DOHH2 (cell line): ENCODE results near the gene CCDC63.

Source experiments
- H3F3A ChIP-seq: fragments of 200-600 bp; sonication (generic), shearing (Covaris generic); 2 replicates; pipeline ENCODE4 v1.6.0; 2016; ENCODE audit warnings: antibody characterized with exemption, mild to moderate bottlenecking; ENCODE audit not compliant: control insufficient read depth, insufficient read depth
- H3K27ac ChIP-seq: fragments of 200-600 bp; sonication (generic); 2 replicates; pipeline ENCODE4 v1.5.1; 2014; ENCODE audit warnings: low read depth, mild to moderate bottlenecking, low read length, moderate library complexity
- H3K27me3 ChIP-seq: fragments of 200-600 bp; sonication (generic); 2 replicates; pipeline ENCODE4 v1.6.1; 2014; ENCODE audit warnings: mild to moderate bottlenecking, low read length, mixed read lengths; ENCODE audit not compliant: control insufficient read depth
- H3K36me3 ChIP-seq: fragments of 200-600 bp; sonication (generic); 2 replicates; pipeline ENCODE4 v1.6.1; 2014; ENCODE audit warnings: mild to moderate bottlenecking, low read length, moderate library complexity, mixed read lengths; ENCODE audit not compliant: control insufficient read depth
- H3K4me1 ChIP-seq: fragments of 200-600 bp; sonication (generic); 2 replicates; pipeline ENCODE4 v1.6.1; 2014; ENCODE audit warnings: mild to moderate bottlenecking, low read length, mixed read lengths; ENCODE audit not compliant: control insufficient read depth
- H3K4me2 ChIP-seq: fragments of 200-600 bp; sonication (generic); 2 replicates; pipeline ENCODE4 v1.6.0; 2014; ENCODE audit warnings: mild to moderate bottlenecking, low read length, moderate library complexity
- H3K4me3 ChIP-seq: fragments of 200-600 bp; sonication (generic); 2 replicates; pipeline ENCODE4 v1.5.1; 2014; ENCODE audit warnings: mild to moderate bottlenecking, low read length, mixed read lengths
- H3K79me2 ChIP-seq: fragments of 200-600 bp; sonication (generic); 2 replicates; pipeline ENCODE4 v1.6.1; 2014; ENCODE audit warnings: mild to moderate bottlenecking, low read length, mixed read lengths; ENCODE audit not compliant: control insufficient read depth
- H3K9me2 ChIP-seq: fragments of 200-600 bp; sonication (generic); replicated peaks from 2 replicates; pipeline ENCODE4 v1.6.1; 2014; ENCODE audit warnings: mild to moderate bottlenecking, low read length, mixed read lengths; ENCODE audit not compliant: control insufficient read depth
- H3K9me3 ChIP-seq: fragments of 200-600 bp; sonication (generic); 2 replicates; pipeline ENCODE4 v1.6.1; 2014; ENCODE audit warnings: antibody characterized with exemption, low read length, mixed read lengths; ENCODE audit not compliant: control insufficient read depth, insufficient read depth
- H4K20me1 ChIP-seq: fragments of 200-600 bp; sonication (generic); 2 replicates; pipeline ENCODE4 v1.6.0; 2014; ENCODE audit warnings: low read depth, mild to moderate bottlenecking, antibody characterized with exemption, low read length, moderate library complexity; ENCODE audit not compliant: control insufficient read depth, insufficient read depth
- EZH2phosphoT487 ChIP-seq: fragments of 200-600 bp; sonication (generic); IDR thresholded peaks from 2 replicates; pipeline ENCODE4 v1.6.1; 2017; ENCODE audit warnings: borderline replicate concordance, mild to moderate bottlenecking, antibody characterized with exemption, low read length, moderate library complexity, mixed read lengths
- TF ChIP-seq, protein P1 (sequence below): fragments of 200-600 bp; sonication (generic); IDR thresholded peaks from one replicate; pipeline ENCODE4 v1.5.1; 2014; ENCODE audit warnings: antibody characterized with exemption, mild to moderate bottlenecking, low read depth, low read length; ENCODE audit not compliant: poor library complexity, severe bottlenecking

CCDC63 gene

DNA sequence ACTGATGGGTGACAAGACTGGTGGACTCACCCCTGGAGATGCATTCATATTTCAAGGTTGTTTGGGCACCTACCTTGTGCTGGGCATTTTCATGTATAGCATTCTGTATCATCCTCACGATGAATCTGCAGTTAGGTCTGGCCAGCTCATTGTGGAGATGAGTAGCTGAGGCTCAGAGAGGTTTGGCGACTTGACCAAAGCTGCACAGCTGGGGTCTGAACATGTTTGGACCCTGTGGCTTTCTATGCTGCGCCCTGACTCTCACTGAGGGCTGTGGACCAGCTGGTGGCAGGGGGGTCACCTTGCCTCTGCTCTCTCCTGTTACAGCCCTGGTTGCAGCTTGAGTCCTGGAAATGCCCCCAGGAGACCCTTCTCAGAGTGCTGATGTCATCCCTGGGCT is 24.9 kb upstream of the CCDC63 start:
- H3K79me2 ChIP-seq, result no peaks in the 10 kb centered on the region
- H3K9me2 ChIP-seq, result no peaks in the 10 kb centered on the region

GRCh38 chr12:110822821-110823415 is 23.9 kb upstream of the CCDC63 start:
- Histone ChIP-seq H3K4me3 (no peak overlapping the region), H3K27ac (no peak overlapping the region), H3K36me3 (no peaks in the 10 kb centered on the region), H3K4me1 (peaks cover 12% of the 10 kb centered on the region), H3K9me2 (no peaks in the 10 kb centered on the region), H3K9me3 (no peaks in the 10 kb centered on the region), H3K79me2 (no peaks in the 10 kb centered on the region), H3K4me2 (no peak overlapping the region), H3K27me3 (no peaks in the 10 kb centered on the region), H3F3A (0 out of 2 replicates have a peak, but pooled peaks cover 3% of the 10 kb centered on the region), H4K20me1 (no peaks in the 10 kb centered on the region)
- no peak for TF ChIP-seq EZH2phosphoT487
- TF ChIP-seq, protein P1, sequence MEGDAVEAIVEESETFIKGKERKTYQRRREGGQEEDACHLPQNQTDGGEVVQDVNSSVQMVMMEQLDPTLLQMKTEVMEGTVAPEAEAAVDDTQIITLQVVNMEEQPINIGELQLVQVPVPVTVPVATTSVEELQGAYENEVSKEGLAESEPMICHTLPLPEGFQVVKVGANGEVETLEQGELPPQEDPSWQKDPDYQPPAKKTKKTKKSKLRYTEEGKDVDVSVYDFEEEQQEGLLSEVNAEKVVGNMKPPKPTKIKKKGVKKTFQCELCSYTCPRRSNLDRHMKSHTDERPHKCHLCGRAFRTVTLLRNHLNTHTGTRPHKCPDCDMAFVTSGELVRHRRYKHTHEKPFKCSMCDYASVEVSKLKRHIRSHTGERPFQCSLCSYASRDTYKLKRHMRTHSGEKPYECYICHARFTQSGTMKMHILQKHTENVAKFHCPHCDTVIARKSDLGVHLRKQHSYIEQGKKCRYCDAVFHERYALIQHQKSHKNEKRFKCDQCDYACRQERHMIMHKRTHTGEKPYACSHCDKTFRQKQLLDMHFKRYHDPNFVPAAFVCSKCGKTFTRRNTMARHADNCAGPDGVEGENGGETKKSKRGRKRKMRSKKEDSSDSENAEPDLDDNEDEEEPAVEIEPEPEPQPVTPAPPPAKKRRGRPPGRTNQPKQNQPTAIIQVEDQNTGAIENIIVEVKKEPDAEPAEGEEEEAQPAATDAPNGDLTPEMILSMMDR, result no peak

More for the DNA sequence above, 24.9 kb upstream of the CCDC63 start:
- Histone ChIP-seq H4K20me1 (no peaks in the 10 kb centered on the region), H3K4me3 (no peak overlapping the region), H3K4me2 (no peak overlapping the region), H3K4me1 (peaks cover 10% of the 10 kb centered on the region), H3K27ac (no peak overlapping the region), H3K27me3 (peaks cover under 1% of the 10 kb centered on the region; the same call in 1 of the 2 replicates), H3K36me3 (no peaks in the 10 kb centered on the region), H3F3A (0 out of 2 replicates have a peak, but pooled peaks cover 3% of the 10 kb centered on the region), H3K9me3 (no peaks in the 10 kb centered on the region)
- no peak for TF ChIP-seq EZH2phosphoT487
- TF ChIP-seq, protein P1, result no peak

DNA sequence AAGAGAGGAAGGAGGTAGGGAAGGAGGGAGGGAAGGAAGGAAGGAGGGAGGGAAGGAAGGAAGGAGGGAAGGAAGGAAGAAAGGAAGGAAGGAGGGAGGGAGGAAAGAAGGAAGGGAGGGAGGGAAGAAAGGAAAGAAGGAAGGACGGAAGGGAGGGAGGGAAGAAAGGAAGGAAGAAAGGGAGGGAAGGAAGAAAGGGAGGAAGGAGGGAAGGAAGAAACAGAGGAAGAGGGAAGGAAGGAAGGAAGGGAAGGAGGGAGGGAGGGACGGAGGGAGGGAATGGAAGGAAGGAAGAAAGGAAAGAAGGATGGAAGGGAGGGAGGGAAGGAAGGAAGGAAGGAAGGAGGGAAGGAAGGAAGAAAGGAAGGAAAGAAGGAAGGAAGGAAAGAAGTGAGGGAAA is 22.4 kb upstream of the CCDC63 start:
- Histone ChIP-seq H3K4me2 (no peak overlapping the region), H3K27me3 (no peaks in the 10 kb centered on the region)

More for the DNA sequence above, 22.4 kb upstream of the CCDC63 start:
- Histone ChIP-seq H3K27ac (no peak overlapping the region), H3K36me3 (no peaks in the 10 kb centered on the region), H3K9me2 (no peaks in the 10 kb centered on the region), H3F3A (0 out of 2 replicates have a peak, but pooled peaks cover 3% of the 10 kb centered on the region), H3K79me2 (no peaks in the 10 kb centered on the region), H3K4me3 (no peak overlapping the region), H3K4me1 (peaks cover 12% of the 10 kb centered on the region), H4K20me1 (no peaks in the 10 kb centered on the region), H3K9me3 (no peaks in the 10 kb centered on the region)
- TF ChIP-seq, protein P1, result no peak
- no peak for TF ChIP-seq EZH2phosphoT487
